ENCODE results near the gene ELMO3. TPM values are rescaled to one million over a fixed set of nuclear protein-coding genes. Genes with fewer than 3 reads are reported as not detected.

The ELMO3 gene
- total RNA-seq, 1 donor from 2014 or later: 6.9 TPM

DNA sequence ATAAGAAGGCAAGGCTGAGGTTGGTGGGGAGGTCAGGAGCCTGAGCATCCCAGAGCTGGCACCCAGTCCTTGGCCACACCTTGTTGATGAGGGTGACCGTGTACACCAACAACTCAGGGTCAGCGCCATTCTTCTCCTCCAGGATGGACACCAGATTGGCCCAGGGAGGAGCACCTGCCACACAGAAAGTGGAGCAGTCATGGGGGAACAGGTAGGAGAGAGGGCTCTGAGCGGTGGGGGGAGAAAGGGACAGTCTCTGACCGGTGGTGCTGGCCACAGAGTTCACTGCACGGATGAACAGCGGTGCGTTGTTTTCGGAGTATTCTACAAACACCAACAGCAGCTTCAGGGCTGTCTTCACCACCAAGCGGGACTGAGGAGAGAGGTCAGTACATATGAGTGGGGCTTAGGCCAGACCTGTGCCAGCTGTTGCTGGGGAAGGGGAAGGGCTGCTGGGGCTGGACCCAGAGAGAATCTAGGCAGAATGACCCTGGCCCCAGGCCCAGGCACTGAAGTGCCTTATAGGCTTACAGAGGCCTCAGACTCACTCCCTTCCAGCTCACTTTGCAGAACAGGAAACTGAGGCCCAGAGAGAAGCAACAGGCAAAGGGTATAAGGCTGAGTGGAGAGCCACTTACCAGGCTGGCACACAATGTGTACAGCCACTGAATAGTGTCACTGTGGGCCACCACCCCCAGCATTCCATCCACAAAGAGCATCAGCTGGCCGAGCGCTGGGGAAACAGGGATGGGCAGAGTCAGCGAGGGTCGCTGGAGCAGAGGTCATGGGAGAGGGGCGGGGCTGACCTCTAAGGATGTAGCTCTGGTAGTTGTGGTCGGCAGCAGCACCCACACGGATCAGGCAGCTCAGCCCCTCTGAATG lies 38.7 kb downstream of the ELMO3 start:
- no peaks in the 10 kb centered on the region for H3K27me3 Mint-ChIP-seq
- TF ChIP-seq, protein P1, sequence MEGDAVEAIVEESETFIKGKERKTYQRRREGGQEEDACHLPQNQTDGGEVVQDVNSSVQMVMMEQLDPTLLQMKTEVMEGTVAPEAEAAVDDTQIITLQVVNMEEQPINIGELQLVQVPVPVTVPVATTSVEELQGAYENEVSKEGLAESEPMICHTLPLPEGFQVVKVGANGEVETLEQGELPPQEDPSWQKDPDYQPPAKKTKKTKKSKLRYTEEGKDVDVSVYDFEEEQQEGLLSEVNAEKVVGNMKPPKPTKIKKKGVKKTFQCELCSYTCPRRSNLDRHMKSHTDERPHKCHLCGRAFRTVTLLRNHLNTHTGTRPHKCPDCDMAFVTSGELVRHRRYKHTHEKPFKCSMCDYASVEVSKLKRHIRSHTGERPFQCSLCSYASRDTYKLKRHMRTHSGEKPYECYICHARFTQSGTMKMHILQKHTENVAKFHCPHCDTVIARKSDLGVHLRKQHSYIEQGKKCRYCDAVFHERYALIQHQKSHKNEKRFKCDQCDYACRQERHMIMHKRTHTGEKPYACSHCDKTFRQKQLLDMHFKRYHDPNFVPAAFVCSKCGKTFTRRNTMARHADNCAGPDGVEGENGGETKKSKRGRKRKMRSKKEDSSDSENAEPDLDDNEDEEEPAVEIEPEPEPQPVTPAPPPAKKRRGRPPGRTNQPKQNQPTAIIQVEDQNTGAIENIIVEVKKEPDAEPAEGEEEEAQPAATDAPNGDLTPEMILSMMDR (IDR thresholded peaks at IDR 0.05): no peak
- no peak overlapping the region for H3K27ac Mint-ChIP-seq
- ChIA-PET POLR2A (interaction anchor here (0.6 to 4.3 kb wide), 2 partner anchors 10 to 194 kb away, joined by 8 to 25 read pairs; partner anchors contain the start of gene TMEM208), CTCF (no interaction called here)
- intact Hi-C loops (cut with micrococcal nuclease): no loop called here
- no peaks in the 10 kb centered on the region for H3K9me3 Mint-ChIP-seq
- no peaks in the 10 kb centered on the region for H3K4me1 Mint-ChIP-seq
- peaks cover 42% of the 10 kb centered on the region for H3K36me3 Mint-ChIP-seq (ENCODE audit: low read depth)
- ATAC-seq (ENCODE audit: low read depth): no peak
- H3K4me3 Mint-ChIP-seq: no peak overlapping the region
- no peak for DNase-seq

DNA sequence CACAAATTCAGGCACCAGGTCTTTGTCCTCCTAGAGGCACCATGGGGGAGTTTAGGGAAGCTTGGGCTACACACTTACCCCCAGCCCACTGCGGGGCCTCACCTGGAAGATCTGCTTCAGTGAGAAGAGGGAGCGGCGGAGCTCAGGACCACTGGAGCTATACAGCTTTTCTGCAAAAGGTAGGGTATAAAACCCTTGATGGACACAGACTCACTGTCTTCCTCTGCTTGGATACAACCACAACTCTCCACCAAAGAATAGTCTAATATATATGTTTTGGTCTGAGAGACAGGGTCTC lies 39.3 kb downstream of the ELMO3 start:
- H3K4me3 Mint-ChIP-seq: no peak overlapping the region
- intact Hi-C loops (cut with micrococcal nuclease): no loop called here
- POLR2A ChIA-PET: interaction anchor here (4.3 kb wide), 1 partner anchor 10 kb away, joined by 25 read pairs; the partner anchor contains the start of gene TMEM208

DNA sequence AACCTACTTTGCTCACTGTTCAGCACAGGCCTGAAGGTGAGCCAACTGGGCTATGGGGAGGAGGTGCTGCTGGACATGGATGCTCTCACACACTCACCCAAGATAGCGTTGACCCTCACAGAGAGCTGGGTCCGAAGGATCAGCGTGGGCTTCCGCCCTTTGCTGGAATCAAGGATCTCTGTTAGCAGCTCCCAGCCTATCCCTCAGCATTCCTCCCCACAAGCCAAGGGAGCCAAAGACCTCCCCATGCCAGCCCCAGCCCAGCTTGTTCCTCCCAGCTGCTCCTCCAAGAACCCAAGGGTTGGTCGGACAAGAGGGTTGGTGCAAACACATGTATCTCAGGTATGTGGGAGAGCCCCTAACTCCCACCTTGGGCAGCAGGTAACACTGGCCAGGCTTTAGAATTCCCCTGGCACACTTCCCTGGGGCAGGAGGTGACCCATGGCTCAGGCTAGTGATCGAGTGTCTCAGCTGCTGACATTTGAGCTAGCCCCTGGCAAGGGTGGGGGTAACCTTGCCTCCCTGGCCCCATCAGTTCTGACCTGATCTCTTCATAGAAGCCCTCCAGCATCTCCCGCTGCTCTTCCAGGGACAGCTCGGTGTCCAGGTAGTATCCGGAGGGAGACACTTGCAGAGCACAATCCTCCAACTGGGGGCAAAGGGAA lies 40.0 kb downstream of the ELMO3 start:
- Mint-ChIP-seq H3K4me3 (no peak overlapping the region), H3K36me3 (ENCODE audit: low read depth) (peaks cover 35% of the 10 kb centered on the region)

More for the DNA sequence above, 39.3 kb downstream of the ELMO3 start:
- Mint-ChIP-seq H3K4me1 (no peaks in the 10 kb centered on the region), H3K36me3 (ENCODE audit: low read depth) (peaks cover 40% of the 10 kb centered on the region), H3K27ac (no peak overlapping the region), H3K27me3 (no peaks in the 10 kb centered on the region), H3K9me3 (no peaks in the 10 kb centered on the region)
- CTCF ChIA-PET: no interaction called here
- DNase-seq: no peak
- no peak for ATAC-seq (ENCODE audit: low read depth)
- TF ChIP-seq, protein P1 (IDR thresholded peaks at IDR 0.05): no peak

DNA sequence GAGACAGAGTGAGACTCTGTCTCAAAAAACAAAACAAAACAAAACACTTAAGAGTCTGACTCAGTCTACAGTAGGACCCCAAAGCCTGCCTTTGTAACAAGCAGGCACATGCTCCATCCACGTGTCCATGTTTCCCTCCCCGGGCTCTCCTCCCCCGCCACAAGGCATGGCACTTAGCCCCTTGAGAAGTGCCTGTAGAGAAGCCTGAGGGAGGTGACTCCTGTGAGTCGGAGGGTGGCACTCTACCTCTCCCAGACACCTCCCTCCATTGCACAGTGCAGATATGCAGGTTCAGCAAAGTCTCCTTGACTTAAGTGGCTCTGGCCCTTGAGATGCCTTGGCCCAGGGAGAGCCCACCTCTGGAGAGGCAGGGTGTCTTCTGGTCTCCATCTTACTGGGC lies 41.6 kb downstream of the ELMO3 start:
- TF ChIP-seq, protein P1 (IDR thresholded peaks at IDR 0.05): no peak
- Mint-ChIP-seq H3K36me3 (ENCODE audit: low read depth) (peaks cover 32% of the 10 kb centered on the region), H3K27me3 (no peaks in the 10 kb centered on the region), H3K9me3 (no peaks in the 10 kb centered on the region), H3K27ac (no peak overlapping the region), H3K4me1 (peaks cover 21% of the 10 kb centered on the region), H3K4me3 (no peak overlapping the region)
- ATAC-seq (ENCODE audit: low read depth) (no peak), DNase-seq (no peak)
- ChIA-PET CTCF (no interaction called here), POLR2A (no interaction called here)
- intact Hi-C loops (cut with micrococcal nuclease): loop anchor here (10.0 kb wide), 1 partner anchor 564 kb away; the partner anchor contains the start of genes RANBP10 and TSNAXIP1

More for the DNA sequence above, 40.0 kb downstream of the ELMO3 start:
- intact Hi-C loops (cut with micrococcal nuclease): no loop called here
- TF ChIP-seq, protein P1 (IDR thresholded peaks at IDR 0.05): no peak
- Mint-ChIP-seq H3K27ac (no peak overlapping the region), H3K9me3 (no peaks in the 10 kb centered on the region), H3K27me3 (no peaks in the 10 kb centered on the region), H3K4me1 (peaks cover 5% of the 10 kb centered on the region)
- no peak for DNase-seq
- POLR2A ChIA-PET: interaction anchor here (1.2 to 4.3 kb wide), 2 partner anchors 9 to 11 kb away, joined by 3 to 25 read pairs; partner anchors contain the start of genes FHOD1 and TMEM208
- no peak for ATAC-seq (ENCODE audit: low read depth)
- CTCF ChIA-PET: no interaction called here

Data from activated B cell treated with CpG ODN at 0.5 μM for 24 hours (primary cell).